Mucosa of descending colon (tissue), 3 donors: Measurements from ENCODE around the gene PIGU. TPM values are rescaled to one million over a fixed set of nuclear protein-coding genes. Genes with fewer than 3 reads are reported as not detected.

ENCODE experiments used
- ATAC-seq: fragments of 200-7000 bp; cut with Tn5 transposase; one replicate; pipeline ENCODE4 v1.9.1; 2020; ENCODE audit warnings: mild to moderate bottlenecking, moderate library complexity
- DNase-seq, 3 donors: peaks; one replicate each; pipeline ENCODE4 v3.0.0-alpha.2; 2020
- H3K36me3 ChIP-seq: fragments of 200-600 bp; one replicate; pipeline ENCODE4 v1.8.0; 2021; ENCODE audit warnings: low read depth, mild to moderate bottlenecking
- H3K4me1 ChIP-seq: fragments of 200-600 bp; one replicate; pipeline ENCODE4 v1.8.0; 2021; ENCODE audit warnings: low read depth, mild to moderate bottlenecking
- H3K4me3 ChIP-seq: fragments of 200-600 bp; one replicate; pipeline ENCODE4 v1.8.0; 2021; ENCODE audit warnings: mild to moderate bottlenecking
- H3K9me3 ChIP-seq: fragments of 200-600 bp; one replicate; pipeline ENCODE4 v1.8.0; 2021; ENCODE audit warnings: mild to moderate bottlenecking
- intact Hi-C, 2 donors: fragments of 100-400 bp; cut with DNase I in 1 of 2; cut with micrococcal nuclease in 1 of 2; formaldehyde crosslinking; loops; one replicate each; pipeline versions ENCODE4 v1.11.0 to v1.11.1; 2022; cut with DNase I, micrococcal nuclease
- total RNA-seq, 3 donors: library from RNA; stranded (reverse); fragmentation: NEBNext Ultra II Directional in 2 of 3; extraction: Animal tissue kit (Norgen Biotek cat#: 25700) in 2 of 3; gene quantifications; one replicate each; pipeline versions ENCODE4 v1.2.1 to v1.2.4, GENCODE V29; 2021 to 2023
- TF ChIP-seq, protein P1 (sequence below): fragments of 200-600 bp; IDR thresholded peaks from one replicate; pipeline ENCODE4 v1.8.0; 2022; ENCODE audit warnings: antibody characterized with exemption, mild to moderate bottlenecking
- donor health status: DM: no; HTN: no; CAD: no; lungs with moderate emphysema.
- donor health status: DM: no; HTN: no; CAD: no.
- donor health status: DM: no; HTN: yes; CAD: no.

Gene PIGU
- total RNA-seq, 3 donors from 2014 or later, result 14.4 to 26.3 (median 24.3) TPM

- ATAC-seq (no peak), DNase-seq (no peak)
- H3K9me3 ChIP-seq, result no peaks in the 10 kb centered on the region
- TF ChIP-seq, protein P1, sequence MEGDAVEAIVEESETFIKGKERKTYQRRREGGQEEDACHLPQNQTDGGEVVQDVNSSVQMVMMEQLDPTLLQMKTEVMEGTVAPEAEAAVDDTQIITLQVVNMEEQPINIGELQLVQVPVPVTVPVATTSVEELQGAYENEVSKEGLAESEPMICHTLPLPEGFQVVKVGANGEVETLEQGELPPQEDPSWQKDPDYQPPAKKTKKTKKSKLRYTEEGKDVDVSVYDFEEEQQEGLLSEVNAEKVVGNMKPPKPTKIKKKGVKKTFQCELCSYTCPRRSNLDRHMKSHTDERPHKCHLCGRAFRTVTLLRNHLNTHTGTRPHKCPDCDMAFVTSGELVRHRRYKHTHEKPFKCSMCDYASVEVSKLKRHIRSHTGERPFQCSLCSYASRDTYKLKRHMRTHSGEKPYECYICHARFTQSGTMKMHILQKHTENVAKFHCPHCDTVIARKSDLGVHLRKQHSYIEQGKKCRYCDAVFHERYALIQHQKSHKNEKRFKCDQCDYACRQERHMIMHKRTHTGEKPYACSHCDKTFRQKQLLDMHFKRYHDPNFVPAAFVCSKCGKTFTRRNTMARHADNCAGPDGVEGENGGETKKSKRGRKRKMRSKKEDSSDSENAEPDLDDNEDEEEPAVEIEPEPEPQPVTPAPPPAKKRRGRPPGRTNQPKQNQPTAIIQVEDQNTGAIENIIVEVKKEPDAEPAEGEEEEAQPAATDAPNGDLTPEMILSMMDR, result no peak
- peaks cover 17% of the 10 kb centered on the region for H3K4me1 ChIP-seq
- intact Hi-C loops, result loop anchor here in 1 of 2 donors (5.0 kb wide), 2 partner anchors 132 to 192 kb away; no protein-coding TSS in a partner anchor
- H3K36me3 ChIP-seq, result no peaks in the 10 kb centered on the region
- H3K4me3 ChIP-seq, result no peak overlapping the region
These were observed 101.1 kb downstream of the PIGU start for GRCh38 chr20:34575756-34576155.

- ATAC-seq (no peak), DNase-seq (no peak)
- TF ChIP-seq, protein P1, result no peak
- H3K4me1 ChIP-seq, result peaks cover 17% of the 10 kb centered on the region
- H3K9me3 ChIP-seq, result no peaks in the 10 kb centered on the region
- H3K36me3 ChIP-seq, result no peaks in the 10 kb centered on the region
- intact Hi-C loops, result loop anchor here in 1 of 2 donors (5.0 kb wide), 2 partner anchors 132 to 192 kb away; no protein-coding TSS in a partner anchor
- H3K4me3 ChIP-seq, result no peak overlapping the region
These were observed 101.6 kb downstream of the PIGU start for GRCh38 chr20:34575271-34575670.

- TF ChIP-seq, protein P1, result no peak
- intact Hi-C loops, result loop anchor here in 1 of 2 donors (5.0 kb wide), 2 partner anchors 132 to 192 kb away; no protein-coding TSS in a partner anchor
- ATAC-seq, result no peak
- no peak for DNase-seq
- Histone ChIP-seq H3K36me3 (no peaks in the 10 kb centered on the region), H3K4me1 (peaks cover 13% of the 10 kb centered on the region), H3K4me3 (no peak overlapping the region), H3K9me3 (no peaks in the 10 kb centered on the region)
These were observed 102.0 kb downstream of the PIGU start for GRCh38 chr20:34574861-34575260.

GRCh38 chr20:34574426-34574825 lies 102.5 kb downstream of the PIGU start:
- intact Hi-C loops, result no loop called here
- H3K4me1 ChIP-seq, result peaks cover 9% of the 10 kb centered on the region
- no peak for DNase-seq
- no peak overlapping the region for H3K4me3 ChIP-seq
- ATAC-seq, result no peak
- no peaks in the 10 kb centered on the region for H3K36me3 ChIP-seq
- H3K9me3 ChIP-seq, result no peaks in the 10 kb centered on the region
- TF ChIP-seq, protein P1, result no peak

GRCh38 chr20:34573541-34574300 lies 103.2 kb downstream of the PIGU start:
- no peak for DNase-seq

More at GRCh38 chr20:34573541-34574300, 103.2 kb downstream of the PIGU start:
- intact Hi-C loops, result no loop called here
- H3K9me3 ChIP-seq, result no peaks in the 10 kb centered on the region
- no peak overlapping the region for H3K4me3 ChIP-seq
- peaks cover 2% of the 10 kb centered on the region for H3K4me1 ChIP-seq
- H3K36me3 ChIP-seq, result no peaks in the 10 kb centered on the region
- no peak for ATAC-seq
- TF ChIP-seq, protein P1, result no peak
